Spleen (tissue), 11 donors: ENCODE data around the gene DNAAF2. TPM values are rescaled to one million over a fixed set of nuclear protein-coding genes. Genes with fewer than 3 reads are reported as not detected.

Source experiments
- DNase-seq: peaks from one replicate; pipeline ENCODE4 v3.0.0-alpha.2; 2020
- H3K27ac ChIP-seq, 8 donors: fragments of 200-600 bp; sonication (generic) in 7 of 8; 1 replicate in 4 of 8; 2 replicates in 4 of 8; pipeline versions ENCODE4 v1.5.0 to v1.8.0; 2016 to 2021; ENCODE audit warnings: inconsistent platforms in 4 of 8, mild to moderate bottlenecking in 4 of 8, moderate library complexity in 1 of 8
- H3K27me3 ChIP-seq, 7 donors: fragments of 200-600 bp; sonication (generic) in 6 of 7; replicated peaks in 1 of 7; 1 replicate in 4 of 7; 2 replicates in 3 of 7; pipeline versions ENCODE4 v1.5.0 to v1.8.0; 2016 to 2021; ENCODE audit warnings: inconsistent platforms in 3 of 7, mild to moderate bottlenecking in 1 of 7
- H3K36me3 ChIP-seq, 6 donors: fragments of 200-600 bp; sonication (generic) in 5 of 6; 1 replicate in 4 of 6; 2 replicates in 2 of 6; pipeline versions ENCODE4 v1.5.0 to v1.8.0; 2016 to 2021; ENCODE audit warnings: inconsistent platforms in 2 of 6
- H3K4me1 ChIP-seq, 6 donors: fragments of 200-600 bp; sonication (generic) in 5 of 6; 1 replicate in 3 of 6; 2 replicates in 3 of 6; pipeline versions ENCODE4 v1.5.0 to v1.8.0; 2016 to 2021; ENCODE audit warnings: inconsistent platforms in 3 of 6
- H3K4me3 ChIP-seq, 8 donors: fragments of 200-600 bp; sonication (generic) in 7 of 8; 1 replicate in 4 of 8; 2 replicates in 4 of 8; pipeline versions ENCODE4 v1.5.0 to v1.8.0; 2016 to 2021; ENCODE audit warnings: inconsistent platforms in 4 of 8, mild to moderate bottlenecking in 4 of 8, moderate library complexity in 2 of 8
- H3K9me3 ChIP-seq, 8 donors: fragments of 200-600 bp; sonication (generic) in 7 of 8; 1 replicate in 4 of 8; 2 replicates in 4 of 8; pipeline versions ENCODE4 v1.5.0 to v1.8.0; 2016 to 2021; ENCODE audit warnings: inconsistent platforms in 4 of 8
- POLR2A ChIP-seq, 3 donors: fragments of 450-650 bp; IDR thresholded peaks; one replicate each; pipeline ENCODE4 v1.5.1; 2017; ENCODE audit warnings: antibody characterized with exemption in 3 of 3, mild to moderate bottlenecking in 1 of 3
- POLR2AphosphoS5 ChIP-seq, 3 donors: sonication (generic); formaldehyde crosslinking; IDR thresholded peaks; one replicate each; pipeline ENCODE4 v1.5.1; 2017; ENCODE audit warnings: antibody characterized with exemption in 3 of 3
- WGBS, 5 donors: extraction: QIAGEN DNeasy Blood & Tissue Kit in 3 of 5; methylation state at CpG; one replicate each; pipeline versions ENCODE4 v1.1.5 to v1.1.7; 2013 to 2018; 5-methylcytosine and 5-hydroxymethylcytosine counted together
- intact Hi-C: fragments of 100-400 bp; cut with DNase I; formaldehyde crosslinking; loops from one replicate; pipeline ENCODE4 v1.15.0; 2023; ENCODE audit warnings: low total_unique reads
- polyA plus RNA-seq, 3 donors: library from polyadenylated mRNA; stranded (reverse); fragments of 200-250 nt; gene quantifications; one replicate each; pipeline ENCODE4 v1.2.1, GENCODE V29; 2013
- small RNA-seq, 4 donors: library from RNA; depleted of rRNA; stranded (forward); fragments of <200 nt; gene quantifications; one replicate each; pipeline ENCODE3, GENCODE V24; 2016
- total RNA-seq, 7 donors: library from RNA; depleted of rRNA in 3 of 7; stranded (reverse); fragments of >200 nt in 3 of 7; fragmentation: NEBNext Ultra II Directional in 4 of 7; extraction: Animal tissue kit (Norgen Biotek cat#: 25700) in 4 of 7; gene quantifications; one replicate each; pipeline versions ENCODE4 v1.1.0 to v1.2.1, GENCODE V29; 2016 to 2021
- TF ChIP-seq, protein P1 (sequence below), 11 experiments: fragments of 200-600 bp in 7 of 11; fragments of 450-650 bp in 4 of 11; sonication (generic) in 4 of 11; IDR thresholded peaks in 8 of 11; conservative IDR thresholded peaks in 3 of 11; 1 replicate in 7 of 11; 2 replicates in 4 of 11; pipeline versions ENCODE4 v1.4.0 to v1.8.0; 2016 to 2021; ENCODE audit warnings: antibody characterized with exemption in 11 of 11, inconsistent platforms in 4 of 11, mild to moderate bottlenecking in 1 of 11
- donor health status: healthy with polysubstance abuse.
- donor health status: DM: no; HTN: no; CAD: no; lungs with moderate emphysema.
- donor health status: DM: no; HTN: no; CAD: no.
- donor health status: Bipolar disorder and iron deficiency.
- donor health status: healthy.
- donor health status: DM: no; HTN: no; CAD: no.
- donor health status: DM: yes; HTN: yes; CAD: no.

Gene DNAAF2
- total and polyA plus RNA-seq, 10 donors: 3.9 to 10.1 (median 6.5) TPM

DNA sequence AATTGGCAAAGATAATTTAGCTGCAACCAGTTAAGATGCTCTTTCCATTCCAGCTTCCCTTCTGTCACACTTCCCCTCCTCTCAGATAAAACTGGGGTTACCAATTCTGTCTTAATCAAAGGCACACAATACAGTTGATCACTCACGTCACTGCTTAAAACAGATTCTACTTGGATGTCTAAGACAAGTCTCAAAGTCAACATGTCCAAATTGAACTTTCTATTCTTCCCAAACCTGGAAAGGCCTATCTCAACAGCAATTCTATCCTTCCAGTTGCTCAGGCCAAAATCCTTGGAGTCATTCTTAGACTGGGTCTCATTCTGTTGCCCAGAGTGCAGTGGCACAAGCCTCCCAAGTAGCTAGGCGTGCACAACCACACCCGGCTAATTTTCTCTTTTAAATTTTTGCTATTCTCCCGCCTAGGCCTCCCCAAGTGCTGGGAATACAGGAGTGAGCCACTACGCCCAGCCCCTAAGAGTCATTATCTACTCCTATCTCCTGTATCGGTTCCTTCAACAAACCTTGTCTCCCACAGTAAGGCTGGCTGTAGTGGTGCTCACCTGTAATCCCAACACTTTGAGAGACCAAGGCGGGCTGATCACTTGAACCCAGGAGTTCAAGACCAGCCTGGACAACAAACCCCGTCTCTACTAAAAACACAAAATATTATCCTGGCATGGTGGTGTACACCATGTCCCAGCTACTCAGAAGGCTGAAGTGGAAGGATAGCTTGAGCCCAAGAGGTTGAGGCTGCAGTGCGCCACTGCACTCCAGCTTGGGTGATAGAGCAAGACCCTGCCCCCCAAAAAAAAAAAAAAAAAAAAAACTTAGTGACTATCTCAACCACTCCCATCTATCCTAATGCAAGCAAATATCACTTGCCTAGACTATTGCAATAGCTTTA lies 53.6 kb downstream of the DNAAF2 start:
- no peak for TF ChIP-seq POLR2AphosphoS5 (IDR thresholded peaks at IDR 0.05)
- TF ChIP-seq POLR2A (IDR thresholded peaks at IDR 0.05): no peak
- TF ChIP-seq, protein P1, sequence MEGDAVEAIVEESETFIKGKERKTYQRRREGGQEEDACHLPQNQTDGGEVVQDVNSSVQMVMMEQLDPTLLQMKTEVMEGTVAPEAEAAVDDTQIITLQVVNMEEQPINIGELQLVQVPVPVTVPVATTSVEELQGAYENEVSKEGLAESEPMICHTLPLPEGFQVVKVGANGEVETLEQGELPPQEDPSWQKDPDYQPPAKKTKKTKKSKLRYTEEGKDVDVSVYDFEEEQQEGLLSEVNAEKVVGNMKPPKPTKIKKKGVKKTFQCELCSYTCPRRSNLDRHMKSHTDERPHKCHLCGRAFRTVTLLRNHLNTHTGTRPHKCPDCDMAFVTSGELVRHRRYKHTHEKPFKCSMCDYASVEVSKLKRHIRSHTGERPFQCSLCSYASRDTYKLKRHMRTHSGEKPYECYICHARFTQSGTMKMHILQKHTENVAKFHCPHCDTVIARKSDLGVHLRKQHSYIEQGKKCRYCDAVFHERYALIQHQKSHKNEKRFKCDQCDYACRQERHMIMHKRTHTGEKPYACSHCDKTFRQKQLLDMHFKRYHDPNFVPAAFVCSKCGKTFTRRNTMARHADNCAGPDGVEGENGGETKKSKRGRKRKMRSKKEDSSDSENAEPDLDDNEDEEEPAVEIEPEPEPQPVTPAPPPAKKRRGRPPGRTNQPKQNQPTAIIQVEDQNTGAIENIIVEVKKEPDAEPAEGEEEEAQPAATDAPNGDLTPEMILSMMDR (IDR thresholded peaks at IDR 0.05 in 8 of 11, conservative IDR thresholded peaks at IDR 0.05 in 3 of 11): no peak
- peaks cover 0 to 55% (median 32%) of the 10 kb centered on the region in 6 donors for H3K36me3 ChIP-seq
- 75 to 92% (median 85%) methylated on average over 9 of the region's 9 CpGs for WGBS, 5 donors
- no peak overlapping the region for H3K27ac ChIP-seq
- no peak overlapping the region for H3K4me3 ChIP-seq
- no peaks in the 10 kb centered on the region for H3K9me3 ChIP-seq
- intact Hi-C loops: no loop called here
- no peak for DNase-seq
- peaks cover 21 to 64% (median 39%) of the 10 kb centered on the region in 6 donors for H3K4me1 ChIP-seq
- no peaks in the 10 kb centered on the region for H3K27me3 ChIP-seq

DNA sequence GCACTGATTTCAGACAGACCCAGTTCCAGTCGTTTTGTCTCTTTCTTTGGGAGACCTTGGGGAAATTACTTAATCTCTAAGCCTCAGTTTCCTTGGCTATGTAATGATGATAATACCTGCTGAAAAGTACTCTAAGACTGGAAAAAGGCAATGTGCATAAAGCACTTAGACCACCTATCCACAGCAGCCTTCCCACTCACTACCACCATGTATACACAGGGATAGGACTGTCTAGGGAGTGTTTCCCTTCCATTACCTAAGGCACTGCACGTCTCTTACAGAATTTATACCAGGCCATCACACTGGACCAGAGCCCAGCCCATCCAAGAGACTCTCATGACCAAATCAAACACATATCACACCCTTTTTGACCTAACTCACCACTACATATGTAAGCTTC lies 55.2 kb downstream of the DNAAF2 start:
- TF ChIP-seq POLR2A (IDR thresholded peaks at IDR 0.05) (no peak), POLR2AphosphoS5 (IDR thresholded peaks at IDR 0.05) (no peak)
- TF ChIP-seq, protein P1 (IDR thresholded peaks at IDR 0.05 in 8 of 11, conservative IDR thresholded peaks at IDR 0.05 in 3 of 11): no peak
- Histone ChIP-seq H3K4me3 (no peak overlapping the region), H3K36me3 (peaks cover 0 to 70% (median 39%) of the 10 kb centered on the region in 6 donors), H3K27ac (no peak overlapping the region), H3K4me1 (peaks cover 19 to 54% (median 32%) of the 10 kb centered on the region in 6 donors), H3K9me3 (no peaks in the 10 kb centered on the region), H3K27me3 (no peaks in the 10 kb centered on the region)
- DNase-seq: no peak
- 76 to 95% (median 89%) methylated on average over 2 of the region's 2 CpGs for WGBS, 5 donors
- intact Hi-C loops: no loop called here

DNA sequence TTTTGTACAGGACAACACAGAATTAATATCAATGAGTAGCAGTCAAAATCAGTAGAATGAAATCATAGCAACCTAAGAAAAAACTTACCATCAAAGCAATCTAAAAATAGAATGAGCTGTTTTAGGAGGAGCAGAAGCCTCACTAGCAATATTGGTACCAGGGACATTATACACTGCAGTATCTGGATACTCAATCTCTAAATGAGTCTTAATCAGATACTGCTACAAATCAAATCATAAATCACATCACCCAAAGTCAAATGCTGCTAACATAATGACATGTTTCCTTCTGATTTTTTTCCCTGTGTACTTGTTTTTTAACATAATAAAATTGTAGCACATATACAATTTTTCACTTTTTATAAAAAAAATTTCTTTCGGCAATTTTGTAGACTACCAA lies 56.9 kb downstream of the DNAAF2 start:
- DNase-seq: no peak
- intact Hi-C loops: no loop called here
- H3K4me3 ChIP-seq: no peak overlapping the region
- H3K27me3 ChIP-seq: no peaks in the 10 kb centered on the region
- peaks cover 0 to 68% (median 31%) of the 10 kb centered on the region in 6 donors for H3K36me3 ChIP-seq
- TF ChIP-seq, protein P1 (IDR thresholded peaks at IDR 0.05 in 8 of 11, conservative IDR thresholded peaks at IDR 0.05 in 3 of 11): no peak
- TF ChIP-seq POLR2AphosphoS5 (IDR thresholded peaks at IDR 0.05) (no peak), POLR2A (IDR thresholded peaks at IDR 0.05) (no peak)
- H3K27ac ChIP-seq: no peak overlapping the region
- 97 to 100% (median 98%) methylated on average over 1 of the region's 1 CpG for WGBS, 5 donors
- H3K4me1 ChIP-seq: peaks cover 5 to 37% (median 15%) of the 10 kb centered on the region in 6 donors
- no peaks in the 10 kb centered on the region for H3K9me3 ChIP-seq

Small RNA genes lying within 50 kb of the gene (small RNA-seq; reads per million reads assigned to genes)
- gene AL139099.3 (0 reads per million in 4 donors), gene AL139099.4 (0 reads per million in 4 donors), gene RF00019 (0 reads per million in 4 donors), gene RNU6ATAC30P (0 reads per million in 4 donors)

Other genes with a start within 250 kb of the DNAAF2 start
- gene RPS29, start 48.9 kb downstream of the DNAAF2 start, total RNA-seq: 1,000 to 10,000 TPM; 1,240 to 4,577 (median 1,855) TPM
- over 10,000 TPM in 1 of 3 donors, 1,000 to 10,000 TPM in 2; 5,592 to 11,620 (median 9,371) TPM for gene RPS29, start 48.9 kb downstream of the DNAAF2 start, polyA plus RNA-seq
- gene LRR1, start 36.3 kb downstream of the DNAAF2 start, total RNA-seq: 10 to 100 TPM in 5 of 7 donors, 1 to 10 TPM in 2; 8.8 to 16.5 (median 12.7) TPM
- 10 to 100 TPM; 10.7 to 11.8 (median 11.7) TPM for gene LRR1, start 36.3 kb downstream of the DNAAF2 start, polyA plus RNA-seq
- gene RPL36AL, start 14.6 kb downstream of the DNAAF2 start, total RNA-seq: 100 to 1,000 TPM; 122 to 222 (median 157) TPM
- 100 to 1,000 TPM; 416 to 638 (median 530) TPM for gene RPL36AL, start 14.6 kb downstream of the DNAAF2 start, polyA plus RNA-seq
- gene MGAT2, start 14.4 kb downstream of the DNAAF2 start, total RNA-seq: 10 to 100 TPM; 33.3 to 43.5 (median 39.7) TPM
- gene MGAT2, start 14.4 kb downstream of the DNAAF2 start, polyA plus RNA-seq: 10 to 100 TPM; 20.5 to 23.9 (median 23.5) TPM
- gene POLE2, start 53.0 kb upstream of the DNAAF2 start, total RNA-seq: 1 to 10 TPM; 1.8 to 7.4 (median 3.9) TPM
- gene POLE2, start 53.0 kb upstream of the DNAAF2 start, polyA plus RNA-seq: 1 to 10 TPM; 3.0 to 4.9 (median 3.5) TPM
- 10 to 100 TPM in 4 of 7 donors, 1 to 10 TPM in 3; 5.9 to 12.8 (median 10.2) TPM for gene KLHDC1, start 57.9 kb upstream of the DNAAF2 start, total RNA-seq
- 1 to 10 TPM; 3.1 to 4.3 (median 3.2) TPM for gene KLHDC1, start 57.9 kb upstream of the DNAAF2 start, polyA plus RNA-seq
- gene KLHDC2, start 132.9 kb upstream of the DNAAF2 start, total RNA-seq: 10 to 100 TPM; 31.9 to 66.8 (median 47.9) TPM
- gene KLHDC2, start 132.9 kb upstream of the DNAAF2 start, polyA plus RNA-seq: 10 to 100 TPM; 34.0 to 41.0 (median 37.4) TPM
- gene NEMF, start 217.5 kb upstream of the DNAAF2 start, total RNA-seq: 100 to 1,000 TPM in 2 of 7 donors, 10 to 100 TPM in 5; 77.3 to 187 (median 84.7) TPM
- gene NEMF, start 217.5 kb upstream of the DNAAF2 start, polyA plus RNA-seq: 10 to 100 TPM; 24.3 to 35.0 (median 29.3) TPM